Measurements from ENCODE around the gene COL4A3.
"Not testable (repeated sequence)": the region's sequence is repeated elsewhere in the genome, so short reads cannot be mapped to it uniquely, and the experiment has no call there.

Gene COL4A3

GRCh38 chr2:227160164-227160563, 4.3 kb upstream of the COL4A3 start:
- no peak for DNase-seq

DNA sequence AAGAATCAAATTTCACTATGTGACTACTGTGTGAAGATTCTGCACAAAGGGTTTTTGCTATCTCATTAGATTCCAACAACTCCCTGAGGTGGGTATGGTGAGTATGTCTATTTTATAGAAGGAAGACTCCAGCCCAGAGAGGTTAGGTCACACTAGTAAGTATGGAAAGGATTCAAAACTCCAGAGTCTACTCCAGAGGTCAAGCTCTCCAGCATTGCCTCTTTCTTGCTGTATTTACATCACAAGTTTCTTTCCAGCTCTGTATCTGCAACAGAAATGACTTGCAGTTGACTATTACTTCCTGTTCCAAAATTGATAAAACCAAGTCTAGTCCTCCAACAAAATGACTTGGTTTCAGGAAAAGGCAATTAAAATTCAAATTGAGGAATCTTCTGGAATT, 2.5 kb upstream of the COL4A3 start:
- no peak for DNase-seq

GRCh38 chr2:227163485-227163997, 883 bp upstream of the COL4A3 start:
- no peak for DNase-seq

- no peak for DNase-seq
These were observed 403 bp downstream of the COL4A3 start for GRCh38 chr2:227164763-227165291.

DNA sequence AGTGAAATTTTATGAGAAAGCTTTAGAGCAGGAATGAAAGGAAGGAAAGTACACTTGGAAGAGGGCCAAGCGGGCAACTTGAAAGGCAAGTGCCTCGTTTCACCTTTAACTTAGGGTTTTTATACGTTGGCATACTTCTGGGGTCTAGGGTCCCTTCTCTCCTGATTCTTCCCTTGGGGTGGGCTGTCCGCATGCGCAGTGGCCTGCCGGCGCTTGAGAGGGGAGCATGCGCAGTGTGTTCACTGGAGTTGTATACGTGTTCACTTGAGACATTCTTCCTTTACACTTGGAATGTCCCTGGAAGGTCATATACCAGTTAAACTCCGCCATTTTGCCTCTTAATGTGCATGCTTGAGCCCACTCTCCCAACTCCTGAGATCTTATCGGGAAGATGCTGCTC, 7.4 kb downstream of the COL4A3 start:
- not testable (repeated sequence) for DNase-seq

GRCh38 chr2:227177592-227178336, 13.3 kb downstream of the COL4A3 start:
- DNase-seq, result no peak

DNA sequence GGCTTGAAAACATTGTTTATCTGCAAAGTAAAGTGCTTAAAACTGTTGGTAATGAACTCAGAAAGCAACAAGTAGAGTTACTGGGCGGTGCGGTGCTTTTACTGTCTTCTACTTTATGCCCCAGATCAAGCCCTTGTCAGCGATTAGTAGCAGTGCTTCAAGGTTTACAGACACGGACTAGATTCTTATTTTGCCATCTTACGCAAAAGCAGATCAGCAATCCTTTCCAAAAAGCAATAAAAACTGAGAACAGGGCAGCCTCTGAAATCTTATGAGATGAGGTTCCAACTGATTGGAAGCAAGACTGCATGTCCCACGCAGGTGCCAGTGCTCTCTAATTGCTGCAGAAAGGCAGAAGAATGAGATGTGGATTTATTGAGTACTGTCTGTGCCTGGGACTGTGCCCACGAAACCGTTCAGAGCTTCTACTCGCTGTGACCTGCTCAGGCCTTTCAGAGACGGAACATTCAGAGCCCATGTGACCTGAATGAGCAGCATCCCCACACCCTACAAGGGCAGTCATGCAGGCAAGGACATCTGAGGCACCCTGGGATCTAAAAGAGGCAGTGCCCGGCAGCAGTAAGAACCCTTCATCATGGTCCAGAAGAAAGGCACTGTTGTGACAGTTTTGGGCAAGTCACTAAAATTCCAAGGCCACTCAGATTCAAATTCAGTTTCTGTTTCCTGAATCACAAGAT, 15.7 kb downstream of the COL4A3 start:
- no peak for DNase-seq

- DNase-seq, result no peak
These were observed 16.3 kb downstream of the COL4A3 start for GRCh38 chr2:227180770-227181169.

DNA sequence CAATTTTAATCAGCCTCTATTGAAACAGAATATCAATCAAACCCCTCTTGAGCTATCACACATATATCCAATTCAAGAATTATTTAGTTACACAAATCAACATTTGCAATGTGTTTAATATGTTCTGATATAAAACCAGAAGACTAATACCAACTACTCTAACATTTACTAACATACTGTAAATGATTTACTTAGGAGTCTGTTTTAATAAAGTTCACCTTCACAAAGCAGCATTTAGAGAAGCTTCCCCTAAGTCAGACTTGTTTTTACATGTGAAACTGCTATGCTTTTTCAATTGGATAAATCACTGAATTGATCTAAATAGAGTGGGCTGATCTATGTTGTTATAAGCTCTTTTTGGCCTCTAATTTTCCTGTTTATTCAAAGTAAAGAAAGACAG, 18.3 kb downstream of the COL4A3 start:
- DNase-seq, result no peak

DNA sequence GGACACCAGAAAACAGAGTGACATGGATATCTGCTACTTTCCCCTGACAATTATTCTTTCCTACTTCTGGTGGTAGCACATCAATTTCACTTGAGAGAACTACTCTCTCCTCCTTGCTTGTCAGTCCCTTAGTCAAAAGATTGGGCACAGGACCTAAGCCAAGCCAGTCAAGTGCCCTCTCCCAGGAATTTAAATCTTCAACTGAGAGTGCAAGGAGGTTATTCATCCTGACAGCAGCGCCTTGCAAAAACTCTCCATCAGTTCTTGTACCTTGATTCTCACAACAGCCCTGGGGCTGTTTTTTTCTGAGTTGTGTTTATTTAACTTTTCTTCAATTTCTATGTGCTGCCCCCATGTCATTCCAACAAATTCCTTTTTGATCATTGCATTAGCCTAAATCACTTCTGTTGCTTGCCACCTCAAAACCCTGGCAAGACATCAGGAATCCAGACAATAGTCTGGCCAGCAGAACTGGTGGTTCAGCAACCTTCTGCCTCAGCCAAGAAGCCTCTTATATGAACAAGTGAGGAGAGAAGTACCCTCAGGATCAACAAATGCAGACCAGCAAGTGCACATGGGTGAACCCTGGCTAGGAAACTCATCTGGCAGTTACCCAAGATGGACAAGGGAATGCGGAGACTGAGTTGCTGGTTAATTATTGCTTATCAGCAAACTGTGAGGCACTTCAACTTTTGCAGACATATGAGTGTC, 19.4 kb downstream of the COL4A3 start:
- no peak for DNase-seq

- DNase-seq, result no peak
These were observed 21.3 kb downstream of the COL4A3 start for GRCh38 chr2:227185615-227186232.

DNA sequence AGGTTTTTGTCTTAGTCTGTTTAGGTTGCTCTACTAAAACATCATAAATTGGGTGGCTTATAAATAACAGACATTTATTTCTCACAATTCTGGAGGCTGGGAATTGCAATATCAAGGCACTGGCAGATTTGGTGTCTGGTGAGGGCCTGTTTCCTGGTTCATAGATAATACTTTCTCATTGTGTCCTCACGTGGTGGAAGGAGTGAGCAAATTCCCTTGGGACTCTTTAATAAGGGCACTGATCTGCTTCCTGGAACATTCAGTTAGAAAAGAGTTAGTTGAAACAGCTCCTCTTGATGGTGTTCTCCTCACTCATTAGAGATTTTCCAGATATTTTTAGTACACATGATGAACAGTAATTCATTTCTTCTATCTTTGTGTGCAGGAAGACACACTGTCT, 22.3 kb downstream of the COL4A3 start:
- DNase-seq, result no peak

- no peak for DNase-seq
These were observed 23.9 kb downstream of the COL4A3 start for GRCh38 chr2:227188292-227188691.

- DNase-seq, result no peak
These were observed 26.9 kb downstream of the COL4A3 start for GRCh38 chr2:227191367-227191766.

DNA sequence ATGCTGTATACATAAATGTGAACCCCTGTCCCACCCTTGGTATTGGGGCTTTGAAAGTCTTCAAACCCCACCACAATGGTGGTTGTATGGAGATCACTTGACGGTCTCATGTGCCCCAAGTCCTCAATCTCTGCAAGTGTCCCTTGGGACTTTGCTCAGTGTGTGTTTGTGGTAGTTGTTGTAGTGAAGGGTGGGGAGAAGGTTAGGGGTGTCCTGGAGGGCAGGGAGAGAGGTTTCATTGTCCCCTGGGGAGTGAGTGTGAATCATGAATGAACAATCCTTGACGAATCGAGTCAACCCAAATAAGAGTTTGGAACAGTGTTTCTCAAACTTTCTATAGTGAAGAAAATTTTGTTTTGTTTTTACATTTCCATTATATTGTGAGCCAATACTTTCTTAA, 28.1 kb downstream of the COL4A3 start:
- DNase-seq, result no peak

DNA sequence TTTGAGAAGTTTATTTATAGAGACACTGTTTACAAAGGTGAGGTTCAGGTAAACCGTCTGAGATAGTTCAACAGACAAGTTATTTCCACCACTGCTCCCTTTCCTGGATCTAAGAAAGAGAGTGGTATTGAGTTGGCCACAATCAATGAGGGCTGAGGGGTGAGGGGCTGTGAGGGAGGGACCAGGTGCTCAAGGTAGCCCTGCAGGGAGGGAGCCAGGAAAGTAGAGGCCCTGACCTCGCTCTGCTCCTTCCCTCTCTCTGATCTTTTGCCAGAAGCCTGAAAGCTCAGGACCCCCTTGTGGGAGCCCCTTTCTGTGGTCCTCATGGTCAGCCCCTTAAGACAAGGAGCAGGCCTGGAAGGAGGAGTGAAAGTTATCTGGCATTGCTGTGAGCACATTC, 29.8 kb downstream of the COL4A3 start:
- DNase-seq, result no peak

- DNase-seq, result no peak
These were observed 34.4 kb downstream of the COL4A3 start for GRCh38 chr2:227198866-227199265.

GRCh38 chr2:227201771-227202170, 37.3 kb downstream of the COL4A3 start:
- DNase-seq, result no peak

- DNase-seq, result no peak
These were observed 40.0 kb downstream of the COL4A3 start for GRCh38 chr2:227204452-227204851.

- DNase-seq, result no peak
These were observed 41.3 kb downstream of the COL4A3 start for GRCh38 chr2:227205701-227206100.

DNA sequence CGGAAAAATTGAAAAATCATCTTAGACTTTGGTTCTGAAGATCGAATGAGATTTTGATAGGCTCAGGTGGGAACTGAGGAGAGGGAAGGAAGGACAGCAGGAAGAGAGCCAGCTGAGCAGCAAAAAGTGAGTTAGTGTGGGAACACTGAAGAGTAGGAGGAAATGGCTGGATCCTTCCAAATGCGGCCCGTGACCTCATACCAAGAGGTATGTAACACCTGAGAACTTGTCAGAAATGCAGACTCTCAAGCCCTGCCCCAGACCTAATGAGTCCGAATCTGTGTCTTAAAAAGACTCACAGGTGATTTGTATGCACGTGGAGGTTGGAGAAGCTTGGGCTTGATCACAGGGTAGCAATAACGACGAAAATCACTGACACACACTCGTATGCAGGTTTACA, 42.0 kb downstream of the COL4A3 start:
- DNase-seq, result no peak

DNA sequence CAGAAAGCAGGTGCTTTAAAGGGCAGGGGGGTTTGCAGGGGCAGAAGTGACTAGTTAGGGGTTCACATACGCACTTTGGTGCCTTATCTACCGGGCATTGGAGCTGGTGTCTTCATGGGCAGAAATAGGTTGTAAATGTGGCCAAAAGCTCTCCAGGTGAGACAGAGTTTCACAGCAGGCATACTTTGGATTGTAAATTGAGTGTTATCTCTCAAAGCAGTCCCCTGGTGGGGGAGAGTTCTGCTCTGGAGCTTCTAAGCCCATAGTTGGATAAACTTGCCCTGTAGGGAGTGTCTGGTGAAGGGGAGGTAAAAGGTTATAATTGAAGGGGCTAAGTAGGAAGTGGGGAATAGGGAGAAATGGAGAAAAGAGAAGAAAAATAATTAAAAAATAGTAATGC, 43.1 kb downstream of the COL4A3 start:
- DNase-seq, result no peak

DNA sequence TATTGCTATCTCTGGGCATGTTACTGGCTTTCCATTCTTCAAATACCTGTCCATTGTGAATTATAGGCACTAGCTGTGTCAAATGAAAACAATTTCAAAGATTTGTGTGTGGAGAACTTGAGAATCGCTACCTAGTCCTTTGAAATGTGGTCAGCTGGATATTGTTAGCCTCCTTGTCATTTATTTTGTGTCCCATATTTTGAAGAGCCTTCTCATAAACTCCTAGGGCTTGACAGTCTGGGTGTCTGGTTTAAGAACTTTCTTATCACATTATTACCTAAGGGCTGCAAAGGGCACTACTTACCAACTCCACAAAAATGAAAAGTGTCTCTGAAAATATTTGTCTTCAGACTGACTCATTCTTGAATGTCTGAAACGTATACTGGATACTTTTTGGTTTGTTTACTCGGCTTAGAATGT, 50.2 kb downstream of the COL4A3 start:
- no peak for DNase-seq
